CD4-positive, alpha-beta T cell treated with Interleukin-6 at 100 ng/mL for 8 hours (primary cell): Measurements from ENCODE around the gene DACT3.

ENCODE experiments used
- DNase-seq: peaks from one replicate; pipeline ENCODE4 v3.0.0-alpha.2; 2020; ENCODE audit warnings: mixed read lengths, low spot score

Gene DACT3

DNA sequence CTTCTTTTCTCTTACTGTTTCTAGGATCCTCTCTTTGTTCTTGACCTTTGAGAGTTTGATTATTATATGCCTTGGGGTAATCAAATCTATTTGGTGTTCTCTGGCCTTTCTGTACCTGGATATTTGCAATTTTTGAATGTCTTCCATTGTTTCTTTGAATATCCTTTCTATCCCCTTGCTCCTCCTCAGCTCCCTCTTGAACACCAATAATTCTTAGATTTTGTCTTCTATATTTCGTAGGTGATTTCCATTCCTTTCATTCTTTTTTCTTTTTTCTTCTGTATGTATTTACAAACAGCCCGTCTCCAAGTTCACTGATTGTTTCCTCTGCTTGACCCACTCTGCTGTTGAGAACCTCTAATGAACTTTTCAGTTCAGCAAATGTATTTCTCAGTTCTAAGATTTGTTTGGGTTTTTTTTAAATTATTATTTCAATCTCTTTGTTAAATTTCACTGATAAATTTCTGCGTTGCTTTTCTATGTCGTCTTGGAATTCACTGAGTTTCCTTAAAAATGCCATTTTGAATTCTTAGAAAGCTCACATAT is 62.5 kb downstream of the DACT3 start:
- no peak for DNase-seq
